CD4-positive, alpha-beta memory T cell (primary cell): ENCODE measurements around the gene PPP2R3B. TPM values are rescaled to one million over a fixed set of nuclear protein-coding genes. Genes with fewer than 3 reads are reported as not detected.

Experiments used
- CTCF ChIA-PET: fragments of 350-600 bp; sonication (Branson Sonifier 250); formaldehyde crosslinking; loops from one replicate; lab custom pipeline; 2021; ENCODE audit warnings: inconsistent platforms; ENCODE audit not compliant: partially characterized antibody; lab: Charles Lee
- POLR2A ChIA-PET: fragments of 350-600 bp; sonication (Branson Sonifier 250); formaldehyde crosslinking; loops from one replicate; lab custom pipeline; 2021; ENCODE audit not compliant: partially characterized antibody; lab: Charles Lee
- DNase-seq, 5 donors: peaks; one replicate each; pipeline versions ENCODE4 v3.0.0 to v3.0.0-alpha.2; 2020 to 2022; ENCODE audit warnings: mixed read lengths in 1 of 5
- H3K27ac ChIP-seq: one replicate; pipeline ENCODE4 v1.7.0; 2013; ENCODE audit warnings: low read depth, low read length
- H3K27me3 ChIP-seq: 2 replicates; pipeline ENCODE4 v1.7.0; 2013; ENCODE audit warnings: mild to moderate bottlenecking, low read length, moderate library complexity; ENCODE audit not compliant: insufficient read depth
- H3K36me3 ChIP-seq: 2 replicates; pipeline ENCODE4 v1.7.0; 2013; ENCODE audit warnings: mild to moderate bottlenecking, low read length, moderate library complexity; ENCODE audit not compliant: insufficient read depth
- H3K4me1 ChIP-seq: 2 replicates; pipeline ENCODE4 v1.7.0; 2013; ENCODE audit warnings: mild to moderate bottlenecking, low read length, moderate library complexity; ENCODE audit not compliant: insufficient read depth
- H3K4me3 ChIP-seq, 2 donors: one replicate each; pipeline ENCODE4 v1.7.0; 2013; ENCODE audit warnings: low read length in 2 of 2, mild to moderate bottlenecking in 1 of 2
- H3K9me3 ChIP-seq, 2 donors: one replicate each; pipeline ENCODE4 v1.7.0; 2013; ENCODE audit warnings: low read length in 2 of 2, control low read depth in 1 of 2; ENCODE audit not compliant: control insufficient read depth in 1 of 2
- H3K27ac Mint-ChIP-seq, 7 donors: one replicate each; pipeline ENCODE4 v1.8.0; 2020 to 2021; ENCODE audit warnings: mixed read lengths in 7 of 7, mild to moderate bottlenecking in 6 of 7, inconsistent platforms in 3 of 7, moderate library complexity in 3 of 7
- H3K27me3 Mint-ChIP-seq, 2 donors: one replicate each; pipeline ENCODE4 v1.8.0; 2020 to 2021; ENCODE audit warnings: mixed read lengths in 2 of 2
- H3K36me3 Mint-ChIP-seq, 2 donors: one replicate each; pipeline ENCODE4 v1.8.0; 2020 to 2021; ENCODE audit warnings: mixed read lengths in 2 of 2, inconsistent platforms in 1 of 2, mild to moderate bottlenecking in 1 of 2
- H3K4me1 Mint-ChIP-seq, 4 donors: one replicate each; pipeline ENCODE4 v1.8.0; 2020 to 2021; ENCODE audit warnings: mixed read lengths in 4 of 4, mild to moderate bottlenecking in 1 of 4
- H3K4me3 Mint-ChIP-seq, 8 donors: one replicate each; pipeline ENCODE4 v1.8.0; 2020 to 2021; ENCODE audit warnings: mixed read lengths in 8 of 8, mild to moderate bottlenecking in 7 of 8, moderate library complexity in 6 of 8, inconsistent platforms in 3 of 8
- H3K9me3 Mint-ChIP-seq, 8 donors: one replicate each; pipeline ENCODE4 v1.8.0; 2020 to 2021; ENCODE audit warnings: mixed read lengths in 8 of 8, mild to moderate bottlenecking in 5 of 8, inconsistent platforms in 3 of 8, moderate library complexity in 1 of 8
- intact Hi-C: fragments of 100-400 bp; cut with micrococcal nuclease; formaldehyde crosslinking; loops from one replicate; pipeline ENCODE4 v1.15.1; 2023
- polyA plus RNA-seq, 2 donors: library from polyadenylated mRNA; unstranded; fragments of 300-500 nt; fragmentation: Illumina TruSeq; gene quantifications; one replicate each; pipeline ENCODE4 v1.2.3, GENCODE V29; 2021
- total RNA-seq, 2 experiments: library from RNA; stranded (reverse); gene quantifications; one replicate each; pipeline ENCODE4 v1.2.3, GENCODE V29; 2021

PPP2R3B gene
- total and polyA plus RNA-seq, 4 experiments from 2014 or later, result 8.0 to 45.2 (median 25.3) TPM

GRCh38 chrX:374596-374995 lies 12.1 kb downstream of the PPP2R3B start:
- Mint-ChIP-seq H3K36me3 (peaks cover 0 to 3% of the 10 kb centered on the region in 2 donors), H3K9me3 (peaks cover 0 to 5% (median 0%) of the 10 kb centered on the region in 8 donors), H3K4me3 (peak overlapping the region; percentile 41 to 83 (median 71)), H3K27ac (no peak overlapping the region), H3K4me1 (peaks cover 11 to 45% (median 25%) of the 10 kb centered on the region in 4 donors), H3K27me3 (peaks cover 25 to 28% of the 10 kb centered on the region in 2 donors)
- DNase-seq, result no peak
- peaks cover 9% of the 10 kb centered on the region for H3K4me1 ChIP-seq
- H3K27ac ChIP-seq, result no peak overlapping the region
- H3K9me3 ChIP-seq, result no peaks in the 10 kb centered on the region
- H3K4me3 ChIP-seq, result no peak overlapping the region
- no peaks in the 10 kb centered on the region for H3K36me3 ChIP-seq
- intact Hi-C loops, result no loop called here
- no peaks in the 10 kb centered on the region for H3K27me3 ChIP-seq
- ChIA-PET CTCF (no interaction called here), POLR2A (no interaction called here)

GRCh38 chrX:373641-374471 lies 12.9 kb downstream of the PPP2R3B start:
- Mint-ChIP-seq H3K4me3 (peak overlapping the region; percentile 41 to 83 (median 72)), H3K36me3 (peaks cover 0 to 3% of the 10 kb centered on the region in 2 donors), H3K27me3 (peaks cover 25 to 30% of the 10 kb centered on the region in 2 donors), H3K27ac (no peak overlapping the region), H3K9me3 (peaks cover 0 to 5% (median 0%) of the 10 kb centered on the region in 8 donors), H3K4me1 (peaks cover 9 to 45% (median 25%) of the 10 kb centered on the region in 4 donors)
- Histone ChIP-seq H3K27me3 (no peaks in the 10 kb centered on the region), H3K27ac (no peak overlapping the region), H3K4me3 (no peak overlapping the region), H3K4me1 (peaks cover 9% of the 10 kb centered on the region), H3K36me3 (no peaks in the 10 kb centered on the region), H3K9me3 (no peaks in the 10 kb centered on the region)
- peak in 2 of 5 donors; percentile 12 to 15 for DNase-seq
- ChIA-PET CTCF (no interaction called here), POLR2A (no interaction called here)
- intact Hi-C loops, result no loop called here

- peaks cover 0 to 3% of the 10 kb centered on the region in 2 donors for H3K36me3 Mint-ChIP-seq
- intact Hi-C loops, result no loop called here
- DNase-seq, result no peak
These were observed 13.7 kb downstream of the PPP2R3B start for GRCh38 chrX:372856-373640.

GRCh38 chrX:371907-372306 lies 14.8 kb downstream of the PPP2R3B start:
- H3K27me3 Mint-ChIP-seq, result peaks cover 25 to 30% of the 10 kb centered on the region in 2 donors
- H3K36me3 Mint-ChIP-seq, result peaks cover 0 to 3% of the 10 kb centered on the region in 2 donors
- peaks cover 0 to 5% (median 0%) of the 10 kb centered on the region in 8 donors for H3K9me3 Mint-ChIP-seq
- ChIA-PET POLR2A (no interaction called here), CTCF (no interaction called here)
- Histone ChIP-seq H3K4me3 (no peak overlapping the region), H3K27me3 (no peaks in the 10 kb centered on the region), H3K9me3 (no peaks in the 10 kb centered on the region), H3K36me3 (no peaks in the 10 kb centered on the region), H3K27ac (no peak overlapping the region), H3K4me1 (peaks cover 9% of the 10 kb centered on the region)
- H3K27ac Mint-ChIP-seq, result no peak overlapping the region
- H3K4me3 Mint-ChIP-seq, result peak overlapping the region in 4 of 8 donors; percentile 36 to 75 (median 54)
- peaks cover 13 to 42% (median 23%) of the 10 kb centered on the region in 4 donors for H3K4me1 Mint-ChIP-seq
- no peak for DNase-seq
- intact Hi-C loops, result no loop called here

More at GRCh38 chrX:372856-373640, 13.7 kb downstream of the PPP2R3B start:
- Mint-ChIP-seq H3K4me3 (peak overlapping the region in 5 of 8 donors; percentile 17 to 63 (median 52)), H3K9me3 (peaks cover 0 to 5% (median 0%) of the 10 kb centered on the region in 8 donors), H3K27ac (no peak overlapping the region), H3K27me3 (peaks cover 25 to 30% of the 10 kb centered on the region in 2 donors), H3K4me1 (peaks cover 9 to 39% (median 19%) of the 10 kb centered on the region in 4 donors)
- H3K9me3 ChIP-seq, result no peaks in the 10 kb centered on the region
- peaks cover 9% of the 10 kb centered on the region for H3K4me1 ChIP-seq
- H3K27me3 ChIP-seq, result no peaks in the 10 kb centered on the region
- no peak overlapping the region for H3K27ac ChIP-seq
- H3K36me3 ChIP-seq, result no peaks in the 10 kb centered on the region
- CTCF ChIA-PET, result no interaction called here
- H3K4me3 ChIP-seq, result no peak overlapping the region
- POLR2A ChIA-PET, result no interaction called here

GRCh38 chrX:370963-371745 lies 15.6 kb downstream of the PPP2R3B start:
- no peaks in the 10 kb centered on the region for H3K27me3 ChIP-seq
- no peak overlapping the region for H3K27ac ChIP-seq
- H3K27me3 Mint-ChIP-seq, result peaks cover 25 to 30% of the 10 kb centered on the region in 2 donors
- no peak overlapping the region for H3K4me3 ChIP-seq
- H3K4me3 Mint-ChIP-seq, result peak overlapping the region in 1 of 8 donors; percentile 36
- no peaks in the 10 kb centered on the region for H3K36me3 ChIP-seq
- CTCF ChIA-PET, result no interaction called here
- H3K4me1 ChIP-seq, result peaks cover 9% of the 10 kb centered on the region
- H3K36me3 Mint-ChIP-seq, result peaks cover 0 to 3% of the 10 kb centered on the region in 2 donors
- peaks cover 0 to 5% (median 0%) of the 10 kb centered on the region in 8 donors for H3K9me3 Mint-ChIP-seq
- POLR2A ChIA-PET, result no interaction called here
- peaks cover 13 to 42% (median 23%) of the 10 kb centered on the region in 4 donors for H3K4me1 Mint-ChIP-seq
- H3K27ac Mint-ChIP-seq, result no peak overlapping the region
- intact Hi-C loops, result no loop called here
- H3K9me3 ChIP-seq, result no peaks in the 10 kb centered on the region
- no peak for DNase-seq

GRCh38 chrX:370244-370962 lies 16.3 kb downstream of the PPP2R3B start:
- H3K4me3 Mint-ChIP-seq, result peak overlapping the region in 1 of 8 donors; percentile 36
- no peak for DNase-seq
- ChIA-PET POLR2A (no interaction called here), CTCF (no interaction called here)
- H3K9me3 Mint-ChIP-seq, result peaks cover 0 to 3% (median 0%) of the 10 kb centered on the region in 8 donors
- H3K4me3 ChIP-seq, result no peak overlapping the region
- H3K27ac Mint-ChIP-seq, result no peak overlapping the region
- no peaks in the 10 kb centered on the region for H3K36me3 ChIP-seq
- peaks cover 9% of the 10 kb centered on the region for H3K4me1 ChIP-seq
- intact Hi-C loops, result no loop called here
- H3K27me3 ChIP-seq, result no peaks in the 10 kb centered on the region
- peaks cover 22 to 27% of the 10 kb centered on the region in 2 donors for H3K27me3 Mint-ChIP-seq
- no peaks in the 10 kb centered on the region for H3K9me3 ChIP-seq
- H3K27ac ChIP-seq, result no peak overlapping the region
- H3K36me3 Mint-ChIP-seq, result peaks cover 0 to 3% of the 10 kb centered on the region in 2 donors
- H3K4me1 Mint-ChIP-seq, result peaks cover 13 to 38% (median 23%) of the 10 kb centered on the region in 4 donors
